GM12891 (cell line): Measurements from ENCODE around the gene SLC17A9.

ENCODE experiments used
- DNase-seq: peaks from one replicate; pipeline ENCODE4 v3.0.0; 2011; ENCODE audit warnings: low spot score; ENCODE audit not compliant: insufficient read length
- FAIRE-seq: peaks from 2 replicates; lab custom pipeline; 2011; peaks lifted over from hg19 to GRCh38; lab: Jason Lieb, UNC
- PAX5 ChIP-seq: IDR thresholded peaks from 2 replicates; pipeline ENCODE4 v1.6.1; 2011; ENCODE audit warnings: low read length, moderate library complexity, mild to moderate bottlenecking; ENCODE audit not compliant: insufficient read depth, severe bottlenecking
- POLR2A ChIP-seq: IDR thresholded peaks from 2 replicates; pipeline ENCODE4 v1.6.1; 2011; ENCODE audit warnings: low read depth, low read length, control low read depth
- POLR2AphosphoS5 ChIP-seq: IDR thresholded peaks from 2 replicates; pipeline ENCODE4 v1.6.1; 2011; ENCODE audit warnings: low read depth, low read length, control low read depth
- POU2F2 ChIP-seq: IDR thresholded peaks from 2 replicates; pipeline ENCODE4 v1.6.1; 2011; ENCODE audit warnings: low read depth, mild to moderate bottlenecking, control low read depth, low read length, moderate library complexity
- SPI1 ChIP-seq: IDR thresholded peaks from 2 replicates; pipeline ENCODE4 v1.6.1; 2011; ENCODE audit warnings: low read depth, low read length, control low read depth
- TAF1 ChIP-seq: IDR thresholded peaks from 2 replicates; pipeline ENCODE4 v1.6.1; 2011; ENCODE audit warnings: low read depth, low read length, control low read depth

Gene SLC17A9

DNA sequence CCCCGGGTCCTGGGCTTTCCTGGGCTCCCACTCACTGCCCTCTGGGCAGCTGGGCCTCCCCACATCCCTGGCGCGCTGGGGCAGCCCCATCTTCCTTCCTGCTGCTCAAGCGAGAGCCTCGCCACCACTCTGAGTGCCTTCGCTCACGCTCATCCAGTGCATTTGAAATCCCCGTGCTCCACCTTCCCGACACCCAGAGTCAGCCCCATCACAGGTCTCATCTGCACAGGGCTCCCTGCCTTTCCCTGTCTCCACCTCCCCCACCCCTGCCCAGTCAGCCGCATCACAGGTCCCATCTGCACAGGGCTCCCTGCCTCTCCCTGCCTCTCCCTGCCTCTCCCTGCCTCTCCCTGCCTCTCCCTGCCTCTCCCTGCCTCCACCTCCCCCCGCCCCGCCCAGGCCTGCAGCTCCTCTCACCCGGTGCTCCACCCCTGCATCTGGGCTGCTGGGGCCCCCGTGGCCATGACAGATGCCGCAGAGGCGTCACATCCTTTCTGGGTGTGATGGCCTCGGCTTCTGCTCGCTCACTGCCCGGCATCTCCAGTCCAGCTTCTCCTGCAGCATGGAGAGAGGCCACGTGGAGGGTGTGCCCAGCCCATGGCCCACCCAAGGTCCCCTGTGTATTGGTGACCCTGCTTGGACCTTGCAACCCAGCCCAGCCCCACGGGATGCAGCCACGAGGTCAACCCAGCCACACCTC is 63.3 kb downstream of the SLC17A9 start:
- no peak for DNase-seq
- no peak for TF ChIP-seq SPI1
- TF ChIP-seq POLR2AphosphoS5 = no peak
- no peak for TF ChIP-seq PAX5
- no peak for TF ChIP-seq TAF1
- no peak for TF ChIP-seq POLR2A
- TF ChIP-seq POU2F2 = no peak
- no peak for FAIRE-seq

DNA sequence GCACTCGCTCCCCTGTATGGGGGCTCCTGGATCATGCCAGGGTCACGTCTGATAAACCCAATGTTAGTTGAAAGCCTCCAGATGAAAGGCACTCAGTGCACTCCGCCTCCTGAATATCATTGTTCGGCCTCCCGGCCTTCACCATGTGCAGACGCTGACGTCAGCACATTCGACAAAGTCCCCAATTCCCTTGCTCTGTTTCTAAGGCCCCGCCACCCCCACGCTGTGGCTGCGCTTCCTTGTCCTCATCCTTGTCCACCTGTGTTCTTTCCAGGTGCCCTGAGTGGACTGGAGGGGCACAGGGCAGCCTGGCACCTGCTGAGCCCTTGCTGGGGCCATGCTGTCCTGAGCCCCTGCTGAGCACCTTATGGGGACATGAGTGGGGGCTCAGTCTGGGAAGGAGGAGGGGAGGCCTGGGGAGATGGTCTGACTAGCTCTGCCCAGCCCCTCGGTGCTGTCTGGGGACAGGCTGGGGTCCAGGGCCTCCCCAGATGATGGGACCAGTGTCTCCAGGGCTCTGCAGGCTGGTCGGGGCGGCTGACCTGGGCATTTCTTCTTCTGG is 64.1 kb downstream of the SLC17A9 start:
- FAIRE-seq (no peak), DNase-seq (no peak)
- TF ChIP-seq POU2F2 (no peak), POLR2A (no peak), PAX5 (no peak), TAF1 (no peak), POLR2AphosphoS5 (no peak), SPI1 (no peak)

DNA sequence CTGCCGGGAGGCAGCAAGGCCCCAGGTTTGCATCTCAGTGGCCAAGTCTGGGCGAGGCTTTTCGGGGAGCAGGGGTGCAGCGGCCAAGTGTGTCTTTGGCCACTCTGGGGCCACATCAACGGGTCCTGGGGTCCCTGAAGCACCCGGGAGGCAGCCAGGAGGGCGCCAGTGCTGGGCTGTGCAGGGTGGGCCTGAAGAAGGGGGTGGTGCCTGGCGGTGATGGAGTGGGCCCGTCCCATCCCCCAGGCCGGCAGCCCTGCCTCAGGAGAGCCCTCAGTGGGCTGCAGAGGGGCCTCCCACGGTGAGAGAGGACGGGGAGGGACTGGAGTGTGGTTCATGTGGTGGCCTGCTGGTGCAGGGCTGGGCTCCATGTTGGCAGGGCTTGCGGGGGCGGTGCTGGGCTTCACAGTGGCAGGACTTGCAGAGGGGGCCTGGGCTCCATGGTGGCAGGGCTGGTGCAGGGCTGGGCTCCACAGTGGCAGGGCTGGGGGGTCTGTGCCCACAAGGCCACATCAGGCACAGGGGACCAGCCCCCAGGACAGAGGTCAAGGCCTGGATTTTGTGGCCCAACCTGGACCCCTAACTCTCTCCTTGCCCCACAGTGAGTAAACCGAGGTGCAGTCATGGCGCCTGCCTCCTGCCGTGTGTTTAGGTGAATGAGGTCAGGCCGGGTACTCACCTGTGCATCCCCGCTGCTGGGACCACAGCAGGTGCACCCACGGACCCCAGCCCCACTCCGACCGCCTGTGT is 64.7 kb downstream of the SLC17A9 start:
- no peak for DNase-seq
- no peak for FAIRE-seq
- no peak for TF ChIP-seq POLR2A
- no peak for TF ChIP-seq SPI1
- TF ChIP-seq PAX5 = no peak
- no peak for TF ChIP-seq POLR2AphosphoS5
- TF ChIP-seq POU2F2 = no peak
- no peak for TF ChIP-seq TAF1

DNA sequence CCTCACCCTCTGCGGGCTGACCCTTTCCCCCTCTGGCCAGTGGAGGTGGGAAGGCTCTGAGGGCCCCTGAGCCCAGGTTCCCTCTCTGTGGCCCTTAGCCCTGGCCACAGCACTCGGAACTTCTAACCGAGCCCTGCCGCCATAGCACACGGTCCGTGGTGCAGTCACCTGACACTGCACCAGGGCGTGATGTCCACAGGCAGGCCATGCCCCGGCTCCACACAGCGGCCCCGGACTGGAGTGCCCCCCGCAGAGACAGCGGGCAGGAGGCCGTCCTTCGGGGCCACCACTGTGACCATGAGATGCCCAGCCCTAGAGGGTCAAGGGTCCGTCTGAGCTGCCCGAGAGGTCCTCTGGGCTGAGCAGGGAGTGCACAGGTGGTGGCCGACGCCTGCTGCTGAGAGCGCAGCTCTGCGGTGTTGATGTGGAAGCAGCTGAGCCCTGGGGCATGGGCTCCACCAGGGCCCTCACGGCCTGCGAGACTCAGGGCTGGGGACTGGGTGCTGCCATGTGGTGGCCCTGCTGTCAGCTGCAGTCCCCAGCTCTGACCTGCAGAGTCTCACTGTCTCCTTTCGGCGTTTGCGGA is 65.4 kb downstream of the SLC17A9 start:
- TF ChIP-seq TAF1 = no peak
- no peak for TF ChIP-seq POLR2A
- no peak for TF ChIP-seq POU2F2
- TF ChIP-seq PAX5 = no peak
- TF ChIP-seq SPI1 = no peak
- TF ChIP-seq POLR2AphosphoS5 = no peak
- FAIRE-seq (no peak), DNase-seq (no peak)
